ENCODE data around the gene PRUNE1. TPM values are rescaled to one million over a fixed set of nuclear protein-coding genes. Genes with fewer than 3 reads are reported as not detected.

PRUNE1 gene
- total RNA-seq, 1 experiment from 2014 or later = 24.5 TPM

GRCh38 chr1:150972417-150972940 is 35.8 kb upstream of the PRUNE1 start:
- POLR2A ChIA-PET = no interaction called here
- no peaks in the 10 kb centered on the region for H3K9me3 Mint-ChIP-seq
- peak overlapping the region; percentile 93 for H3K27ac Mint-ChIP-seq
- no peak for TF ChIP-seq MLX (CRISPR knock-in tag; IDR thresholded peaks at IDR 0.05)
- TF ChIP-seq NR3C1 (CRISPR knock-in tag; conservative IDR thresholded peaks at IDR 0.05; ENCODE audit: low read depth) = no peak
- TF ChIP-seq PRRX2 (CRISPR knock-in tag; IDR thresholded peaks at IDR 0.05) = no peak
- no peak for TF ChIP-seq ZNF317 (CRISPR knock-in tag; IDR thresholded peaks at IDR 0.05; ENCODE audit: borderline replicate concordance, low read depth)
- TF ChIP-seq AFF4 (CRISPR knock-in tag; IDR thresholded peaks at IDR 0.05; ENCODE audit: borderline replicate concordance) = no peak
- no peak for TF ChIP-seq ZNF396 (CRISPR knock-in tag; IDR thresholded peaks at IDR 0.05; ENCODE audit: borderline replicate concordance)
- TF ChIP-seq EMX1 (CRISPR knock-in tag; IDR thresholded peaks at IDR 0.05) = no peak
- TF ChIP-seq ZNF423 (CRISPR knock-in tag; IDR thresholded peaks at IDR 0.05) = no peak
- no peak for TF ChIP-seq ZNF219 (CRISPR knock-in tag; IDR thresholded peaks at IDR 0.05; ENCODE audit: borderline replicate concordance)
- TF ChIP-seq GTF2I (CRISPR knock-in tag; conservative IDR thresholded peaks at IDR 0.05) = no peak
- TF ChIP-seq ATF1 (CRISPR knock-in tag; IDR thresholded peaks at IDR 0.05) = no peak
- TF ChIP-seq CTCF (IDR thresholded peaks at IDR 0.05) = no peak
- TF ChIP-seq CREB1 (CRISPR knock-in tag; IDR thresholded peaks at IDR 0.05) = no peak
- TF ChIP-seq ARID4B (CRISPR knock-in tag; IDR thresholded peaks at IDR 0.05; ENCODE audit: borderline replicate concordance) = no peak
- no peak for TF ChIP-seq NR1H2 (CRISPR knock-in tag; IDR thresholded peaks at IDR 0.05)
- no peak for TF ChIP-seq ESRRA (CRISPR knock-in tag; IDR thresholded peaks at IDR 0.05; ENCODE audit: borderline replicate concordance)
- no peak for ATAC-seq
- peaks cover 59% of the 10 kb centered on the region for H3K4me1 Mint-ChIP-seq
- peak overlapping the region; percentile 74 for H3K4me3 Mint-ChIP-seq
- H3K36me3 Mint-ChIP-seq = peaks cover 15% of the 10 kb centered on the region
- CTCF ChIA-PET = interaction anchor here (1.1 to 1.7 kb wide), 3 partner anchors 9 to 50 kb away, joined by 3 to 5 read pairs (median 5); no protein-coding TSS in a partner anchor
- H3K27me3 Mint-ChIP-seq (ENCODE audit: low read depth) = peaks cover 3% of the 10 kb centered on the region; the same call in 1 of the 2 replicates
- no peak for DNase-seq (ENCODE audit: low spot score)
